OCI-LY3 (cell line): ENCODE results near the gene IL3.

Experiments
- EZH2phosphoT487 ChIP-seq: fragments of 200-600 bp; shearing (Covaris generic); IDR thresholded peaks from 2 replicates; pipeline ENCODE4 v1.6.1; 2018; ENCODE audit warnings: antibody characterized with exemption, mixed run types, low read depth
- TF ChIP-seq, protein P1 (sequence below): fragments of 200-600, 300-600 bp; sonication (generic); IDR thresholded peaks from 2 replicates; pipeline ENCODE4 v1.5.1; 2014; ENCODE audit warnings: antibody characterized with exemption, low read length, low read depth

DNA sequence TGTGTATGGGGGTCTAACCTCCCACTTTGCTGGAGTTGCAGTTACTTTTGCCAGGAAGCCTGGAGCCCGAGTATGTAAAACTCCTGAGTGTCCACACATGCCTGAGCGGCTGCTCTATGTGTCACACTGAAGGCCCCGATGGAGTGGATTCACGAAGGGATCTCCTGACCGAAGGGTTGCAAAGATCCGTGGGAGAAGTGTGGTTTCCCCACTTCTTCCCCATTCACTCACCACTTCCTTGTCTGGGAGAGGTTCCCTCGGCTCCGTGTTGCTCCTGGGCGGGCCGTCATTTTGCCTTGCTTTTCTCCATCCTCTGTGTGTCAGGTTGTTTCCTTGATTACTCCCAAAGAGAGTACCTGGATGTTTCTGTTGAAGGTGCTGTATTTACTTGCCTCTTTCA is 16.2 kb upstream of the IL3 start:
- TF ChIP-seq, protein P1, sequence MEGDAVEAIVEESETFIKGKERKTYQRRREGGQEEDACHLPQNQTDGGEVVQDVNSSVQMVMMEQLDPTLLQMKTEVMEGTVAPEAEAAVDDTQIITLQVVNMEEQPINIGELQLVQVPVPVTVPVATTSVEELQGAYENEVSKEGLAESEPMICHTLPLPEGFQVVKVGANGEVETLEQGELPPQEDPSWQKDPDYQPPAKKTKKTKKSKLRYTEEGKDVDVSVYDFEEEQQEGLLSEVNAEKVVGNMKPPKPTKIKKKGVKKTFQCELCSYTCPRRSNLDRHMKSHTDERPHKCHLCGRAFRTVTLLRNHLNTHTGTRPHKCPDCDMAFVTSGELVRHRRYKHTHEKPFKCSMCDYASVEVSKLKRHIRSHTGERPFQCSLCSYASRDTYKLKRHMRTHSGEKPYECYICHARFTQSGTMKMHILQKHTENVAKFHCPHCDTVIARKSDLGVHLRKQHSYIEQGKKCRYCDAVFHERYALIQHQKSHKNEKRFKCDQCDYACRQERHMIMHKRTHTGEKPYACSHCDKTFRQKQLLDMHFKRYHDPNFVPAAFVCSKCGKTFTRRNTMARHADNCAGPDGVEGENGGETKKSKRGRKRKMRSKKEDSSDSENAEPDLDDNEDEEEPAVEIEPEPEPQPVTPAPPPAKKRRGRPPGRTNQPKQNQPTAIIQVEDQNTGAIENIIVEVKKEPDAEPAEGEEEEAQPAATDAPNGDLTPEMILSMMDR, result no peak
- no peak for TF ChIP-seq EZH2phosphoT487
